Fibroblast of mammary gland (primary cell): ENCODE results near the gene SLC7A6.

Source experiments
- DNase-seq: peaks from one replicate; pipeline ENCODE4 v3.0.0-alpha.2; 2010; ENCODE audit warnings: low read depth
- H3K4me3 ChIP-seq: 2 replicates; pipeline ENCODE4 v1.5.1; 2011; ENCODE audit warnings: low read depth, mild to moderate bottlenecking, low read length, moderate library complexity; ENCODE audit not compliant: control insufficient read depth
- TF ChIP-seq, protein P1 (sequence below): conservative IDR thresholded peaks from 2 replicates; pipeline ENCODE4 v1.5.1; 2011; ENCODE audit warnings: low read depth, low read length, inconsistent platforms; ENCODE audit not compliant: control insufficient read depth, insufficient read depth

SLC7A6 gene

GRCh38 chr16:68264128-68265077 is at the start of gene SLC7A6:
TSS of gene SLC7A6 (plus strand) at chr16:68264526. CDS start at chr16:68274727, 10,201 bp downstream.
- peak within 1 kb of the TSS; percentile 90 for H3K4me3 ChIP-seq
- peak; percentile 64 for DNase-seq
- TF ChIP-seq, protein P1, sequence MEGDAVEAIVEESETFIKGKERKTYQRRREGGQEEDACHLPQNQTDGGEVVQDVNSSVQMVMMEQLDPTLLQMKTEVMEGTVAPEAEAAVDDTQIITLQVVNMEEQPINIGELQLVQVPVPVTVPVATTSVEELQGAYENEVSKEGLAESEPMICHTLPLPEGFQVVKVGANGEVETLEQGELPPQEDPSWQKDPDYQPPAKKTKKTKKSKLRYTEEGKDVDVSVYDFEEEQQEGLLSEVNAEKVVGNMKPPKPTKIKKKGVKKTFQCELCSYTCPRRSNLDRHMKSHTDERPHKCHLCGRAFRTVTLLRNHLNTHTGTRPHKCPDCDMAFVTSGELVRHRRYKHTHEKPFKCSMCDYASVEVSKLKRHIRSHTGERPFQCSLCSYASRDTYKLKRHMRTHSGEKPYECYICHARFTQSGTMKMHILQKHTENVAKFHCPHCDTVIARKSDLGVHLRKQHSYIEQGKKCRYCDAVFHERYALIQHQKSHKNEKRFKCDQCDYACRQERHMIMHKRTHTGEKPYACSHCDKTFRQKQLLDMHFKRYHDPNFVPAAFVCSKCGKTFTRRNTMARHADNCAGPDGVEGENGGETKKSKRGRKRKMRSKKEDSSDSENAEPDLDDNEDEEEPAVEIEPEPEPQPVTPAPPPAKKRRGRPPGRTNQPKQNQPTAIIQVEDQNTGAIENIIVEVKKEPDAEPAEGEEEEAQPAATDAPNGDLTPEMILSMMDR, result peak; percentile 59

GRCh38 chr16:68214726-68215125 is 49.6 kb upstream of the SLC7A6 start:
- TF ChIP-seq, protein P1, result no peak
- DNase-seq, result no peak
- H3K4me3 ChIP-seq, result no peak overlapping the region

- H3K4me3 ChIP-seq, result no peak overlapping the region
- TF ChIP-seq, protein P1, result no peak
- DNase-seq, result no peak
These were observed 49.0 kb upstream of the SLC7A6 start for GRCh38 chr16:68215302-68215701.

DNA sequence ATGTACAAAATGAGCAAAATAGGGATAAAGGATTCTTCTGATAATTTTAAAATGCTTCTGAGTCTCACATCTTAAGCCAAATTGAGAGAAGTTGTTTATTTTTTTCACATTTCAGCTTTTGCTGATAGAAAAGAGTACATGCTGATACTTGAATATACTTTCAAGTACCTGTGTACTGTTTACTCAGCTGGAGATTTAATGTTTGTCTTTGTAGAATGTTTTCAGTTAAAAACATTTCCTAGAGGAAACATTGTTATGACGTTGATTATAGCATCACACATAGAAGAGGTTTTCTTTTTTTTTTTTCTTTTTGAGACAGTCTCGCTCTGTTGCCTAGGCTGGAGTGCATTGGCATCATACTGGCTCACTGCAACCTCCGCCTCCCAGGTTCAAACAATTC is 48.1 kb upstream of the SLC7A6 start:
- no peak for DNase-seq

DNA sequence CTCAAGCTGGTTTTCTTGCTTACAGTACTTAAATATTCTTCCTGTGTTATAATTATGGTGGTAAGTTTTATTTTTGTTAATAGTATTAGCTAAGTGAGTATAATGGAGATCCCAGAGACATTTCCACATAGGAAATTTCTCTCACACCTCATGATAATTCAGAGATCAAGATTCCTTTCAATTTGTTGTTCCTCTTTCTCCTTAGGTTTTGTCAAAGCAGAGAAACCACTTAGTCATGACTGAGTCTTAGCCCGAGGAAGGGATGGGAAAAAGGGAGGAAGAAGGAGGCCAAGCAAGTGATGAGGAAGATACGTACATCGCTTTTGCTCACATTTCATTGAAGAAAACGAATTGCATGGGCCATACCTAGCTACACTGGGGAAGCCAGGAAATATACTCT is 46.8 kb upstream of the SLC7A6 start:
- H3K4me3 ChIP-seq, result no peak overlapping the region
- TF ChIP-seq, protein P1, result no peak
- no peak for DNase-seq

More for the DNA sequence above, 48.1 kb upstream of the SLC7A6 start:
- no peak overlapping the region for H3K4me3 ChIP-seq
- TF ChIP-seq, protein P1, result no peak

DNA sequence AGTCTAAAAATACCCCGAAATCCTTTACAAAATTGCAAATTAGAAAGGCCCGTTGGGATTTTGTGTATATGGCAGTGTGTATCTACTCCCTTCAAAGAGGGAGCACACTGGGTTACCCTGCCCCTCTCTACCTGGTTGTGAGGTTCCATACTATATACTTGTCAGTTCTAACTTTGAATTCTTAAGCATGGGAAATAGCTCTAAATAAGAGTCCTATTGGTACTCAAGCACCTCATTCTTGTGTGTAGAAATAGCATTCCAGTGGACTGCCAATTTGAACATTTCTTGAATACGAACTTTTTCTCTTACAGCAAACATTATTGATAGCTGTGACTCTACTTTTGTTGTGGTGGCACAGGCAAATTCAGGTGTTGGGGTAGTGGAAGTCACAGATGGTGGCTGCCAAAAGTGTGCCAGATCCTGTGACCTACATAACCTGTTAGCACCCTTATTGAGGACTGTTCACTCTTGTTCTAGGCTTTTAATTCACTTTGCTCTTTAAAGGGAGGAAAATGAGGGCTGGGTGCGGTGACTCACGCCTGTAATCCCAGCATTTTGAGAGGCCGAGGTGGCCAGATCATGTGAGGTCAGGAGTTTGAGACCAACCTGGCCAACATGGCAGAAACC is 44.5 kb upstream of the SLC7A6 start:
- DNase-seq, result no peak
- H3K4me3 ChIP-seq, result no peak overlapping the region
- TF ChIP-seq, protein P1, result no peak
